Caco-2 (cell line): ENCODE measurements around the gene XPC. TPM values are rescaled to one million over a fixed set of nuclear protein-coding genes. Genes with fewer than 3 reads are reported as not detected.

ENCODE experiments used
- BruUV-seq: library from RNA; stranded (reverse); fragments of 400-500 nt; replicated peaks from 2 replicates; lab custom pipeline; 2021; lab: Mats Ljungman, UMichigan
- CTCF ChIA-PET: fragments of 300-600 bp; sonication (Branson Sonifier 250); formaldehyde crosslinking; loops from one replicate; lab custom pipeline; 2022; ENCODE audit warnings: antibody characterized with exemption; lab: Charles Lee
- POLR2A ChIA-PET: fragments of 300-600 bp; sonication (Branson Sonifier 250); formaldehyde crosslinking; loops from one replicate; lab custom pipeline; 2022; ENCODE audit warnings: antibody characterized with exemption; lab: Charles Lee
- DNase-seq, 2 experiments: peaks; one replicate each; pipeline versions ENCODE4 v3.0.0 to v3.0.0-alpha.2; 2020 to 2022
- H3K27me3 ChIP-seq: replicated peaks from 2 replicates; pipeline ENCODE4 v1.6.0; 2011; ENCODE audit warnings: low read length; ENCODE audit not compliant: control insufficient read depth, insufficient read depth
- H3K36me3 ChIP-seq: 2 replicates; pipeline ENCODE4 v1.5.1; 2011; ENCODE audit warnings: low read length; ENCODE audit not compliant: control insufficient read depth, insufficient read depth
- H3K4me1 ChIP-seq: fragments of 250-450 bp; sonication (Bioruptor Pico); 2 replicates; pipeline ENCODE4 v1.5.1; 2020; ENCODE audit warnings: mild to moderate bottlenecking
- H3K4me3 ChIP-seq: 2 replicates; pipeline ENCODE4 v1.5.1; 2011; ENCODE audit warnings: low read depth, mild to moderate bottlenecking, control low read depth, low read length
- H3K9me3 ChIP-seq: fragments of 250-450 bp; sonication (Bioruptor Pico); 2 replicates; pipeline ENCODE4 v1.5.1; 2020; ENCODE audit warnings: mild to moderate bottlenecking, moderate library complexity
- H3K27ac Mint-ChIP-seq: one replicate; pipeline ENCODE4 v1.8.0; 2022; ENCODE audit warnings: mixed read lengths; ENCODE audit not compliant: unreplicated experiment
- H3K27me3 Mint-ChIP-seq: one replicate; pipeline ENCODE4 v1.8.0; 2022; ENCODE audit warnings: mixed read lengths; ENCODE audit not compliant: insufficient read depth, unreplicated experiment
- H3K36me3 Mint-ChIP-seq: one replicate; pipeline ENCODE4 v1.8.0; 2022; ENCODE audit warnings: mild to moderate bottlenecking, mixed read lengths; ENCODE audit not compliant: insufficient read depth, unreplicated experiment
- H3K4me1 Mint-ChIP-seq: one replicate; pipeline ENCODE4 v1.8.0; 2022; ENCODE audit warnings: low read depth, mixed read lengths; ENCODE audit not compliant: unreplicated experiment
- H3K4me3 Mint-ChIP-seq: one replicate; pipeline ENCODE4 v1.8.0; 2022; ENCODE audit warnings: mild to moderate bottlenecking, moderate library complexity, mixed read lengths; ENCODE audit not compliant: unreplicated experiment
- H3K9me3 Mint-ChIP-seq: one replicate; pipeline ENCODE4 v1.8.0; 2022; ENCODE audit warnings: mixed read lengths; ENCODE audit not compliant: unreplicated experiment
- intact Hi-C: fragments of 100-400 bp; cut with micrococcal nuclease; formaldehyde crosslinking; loops from one replicate; pipeline ENCODE4 v1.10.0; 2022; ENCODE audit not compliant: unreplicated experiment
- total RNA-seq: library from RNA; stranded (reverse); gene quantifications from 2 replicates; pipeline ENCODE4 v1.2.3, GENCODE V29; 2022
- TF ChIP-seq, protein P1 (sequence below), 2 experiments: fragments of 200-600 bp in 1 of 2; IDR thresholded peaks; 1 replicate in 1 of 2; 2 replicates in 1 of 2; pipeline versions ENCODE4 v1.5.1 to v1.8.0; 2011 to 2022; ENCODE audit warnings: antibody characterized with exemption in 1 of 2, control low read depth in 1 of 2, inconsistent platforms in 1 of 2, low read depth in 1 of 2, low read length in 1 of 2, mild to moderate bottlenecking in 1 of 2, moderate library complexity in 1 of 2; ENCODE audit not compliant: insufficient read depth in 1 of 2, severe bottlenecking in 1 of 2, unreplicated experiment in 1 of 2

The XPC gene
- total RNA-seq, 1 experiment from 2014 or later = 31.0 TPM

DNA sequence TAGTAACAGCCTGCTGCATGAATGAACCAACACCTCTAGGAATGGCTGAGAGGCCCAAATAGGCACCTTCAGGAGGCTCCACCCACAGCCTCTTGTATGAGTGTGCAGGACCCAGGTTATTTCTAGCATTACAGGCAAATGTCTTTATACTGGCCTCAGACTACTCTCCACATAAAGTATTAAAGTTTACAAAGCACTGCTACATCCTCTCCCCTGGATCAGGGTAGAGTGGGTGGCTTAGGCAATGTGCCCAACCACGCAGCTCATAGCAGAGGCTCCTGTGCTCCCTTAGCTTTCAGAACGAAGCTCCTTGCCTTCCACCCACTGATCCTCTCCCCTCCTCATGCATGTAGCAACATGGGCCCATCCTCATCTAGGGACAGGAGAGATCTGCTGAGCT lies 37.3 kb downstream of the XPC start:
- ChIA-PET POLR2A (no interaction called here), CTCF (no interaction called here)
- Mint-ChIP-seq H3K27me3 (no peaks in the 10 kb centered on the region), H3K4me1 (peaks cover 14% of the 10 kb centered on the region), H3K4me3 (no peak overlapping the region), H3K36me3 (peaks cover 28% of the 10 kb centered on the region), H3K9me3 (no peaks in the 10 kb centered on the region), H3K27ac (no peak overlapping the region)
- intact Hi-C loops = no loop called here
- TF ChIP-seq, protein P1, sequence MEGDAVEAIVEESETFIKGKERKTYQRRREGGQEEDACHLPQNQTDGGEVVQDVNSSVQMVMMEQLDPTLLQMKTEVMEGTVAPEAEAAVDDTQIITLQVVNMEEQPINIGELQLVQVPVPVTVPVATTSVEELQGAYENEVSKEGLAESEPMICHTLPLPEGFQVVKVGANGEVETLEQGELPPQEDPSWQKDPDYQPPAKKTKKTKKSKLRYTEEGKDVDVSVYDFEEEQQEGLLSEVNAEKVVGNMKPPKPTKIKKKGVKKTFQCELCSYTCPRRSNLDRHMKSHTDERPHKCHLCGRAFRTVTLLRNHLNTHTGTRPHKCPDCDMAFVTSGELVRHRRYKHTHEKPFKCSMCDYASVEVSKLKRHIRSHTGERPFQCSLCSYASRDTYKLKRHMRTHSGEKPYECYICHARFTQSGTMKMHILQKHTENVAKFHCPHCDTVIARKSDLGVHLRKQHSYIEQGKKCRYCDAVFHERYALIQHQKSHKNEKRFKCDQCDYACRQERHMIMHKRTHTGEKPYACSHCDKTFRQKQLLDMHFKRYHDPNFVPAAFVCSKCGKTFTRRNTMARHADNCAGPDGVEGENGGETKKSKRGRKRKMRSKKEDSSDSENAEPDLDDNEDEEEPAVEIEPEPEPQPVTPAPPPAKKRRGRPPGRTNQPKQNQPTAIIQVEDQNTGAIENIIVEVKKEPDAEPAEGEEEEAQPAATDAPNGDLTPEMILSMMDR (IDR thresholded peaks at IDR 0.05; ENCODE audit: insufficient read depth in 1 of 2, low read depth in 1 of 2, low read length in 1 of 2, severe bottlenecking in 1 of 2, unreplicated experiment in 1 of 2) = no peak
- no peak overlapping the region for H3K4me3 ChIP-seq
- peaks cover 26% of the 10 kb centered on the region for H3K4me1 ChIP-seq
- peaks cover 2% of the 10 kb centered on the region; the same call in 1 of the 2 replicates for H3K36me3 ChIP-seq
- no peaks in the 10 kb centered on the region for H3K9me3 ChIP-seq
- no TSS peak for BruUV-seq
- H3K27me3 ChIP-seq = no peaks in the 10 kb centered on the region
- DNase-seq = peak in 1 of 2 experiments; percentile 4

DNA sequence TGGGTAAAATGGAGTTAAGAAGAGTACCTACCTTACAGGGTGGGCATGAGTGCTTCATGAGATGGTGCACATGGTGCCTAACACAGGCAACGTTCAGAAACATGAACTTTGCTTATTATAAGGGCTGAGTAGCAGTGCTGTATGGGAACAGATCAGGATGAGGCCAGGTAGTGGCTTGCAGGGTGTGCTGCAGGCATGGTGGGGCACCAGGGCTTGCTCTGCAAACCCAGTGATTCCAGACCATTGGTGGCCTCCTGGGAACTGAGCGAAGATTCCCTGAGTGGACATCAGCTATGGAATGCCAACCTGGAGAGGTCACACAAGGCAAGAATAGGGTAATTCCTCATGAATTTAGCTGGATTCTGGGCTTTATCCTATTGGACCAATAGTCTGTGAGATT lies 37.7 kb downstream of the XPC start:
- H3K4me1 ChIP-seq = peaks cover 26% of the 10 kb centered on the region
- Mint-ChIP-seq H3K4me3 (no peak overlapping the region), H3K27me3 (no peaks in the 10 kb centered on the region), H3K4me1 (peaks cover 14% of the 10 kb centered on the region), H3K27ac (no peak overlapping the region), H3K9me3 (no peaks in the 10 kb centered on the region), H3K36me3 (peaks cover 28% of the 10 kb centered on the region)
- TF ChIP-seq, protein P1 (IDR thresholded peaks at IDR 0.05; ENCODE audit: insufficient read depth in 1 of 2, low read depth in 1 of 2, low read length in 1 of 2, severe bottlenecking in 1 of 2, unreplicated experiment in 1 of 2) = no peak
- no peak overlapping the region for H3K4me3 ChIP-seq
- DNase-seq = no peak
- intact Hi-C loops = no loop called here
- H3K9me3 ChIP-seq = no peaks in the 10 kb centered on the region
- no TSS peak for BruUV-seq
- H3K36me3 ChIP-seq = peaks cover 2% of the 10 kb centered on the region; the same call in 1 of the 2 replicates
- CTCF ChIA-PET = no interaction called here
- H3K27me3 ChIP-seq = no peaks in the 10 kb centered on the region
- POLR2A ChIA-PET = no interaction called here

DNA sequence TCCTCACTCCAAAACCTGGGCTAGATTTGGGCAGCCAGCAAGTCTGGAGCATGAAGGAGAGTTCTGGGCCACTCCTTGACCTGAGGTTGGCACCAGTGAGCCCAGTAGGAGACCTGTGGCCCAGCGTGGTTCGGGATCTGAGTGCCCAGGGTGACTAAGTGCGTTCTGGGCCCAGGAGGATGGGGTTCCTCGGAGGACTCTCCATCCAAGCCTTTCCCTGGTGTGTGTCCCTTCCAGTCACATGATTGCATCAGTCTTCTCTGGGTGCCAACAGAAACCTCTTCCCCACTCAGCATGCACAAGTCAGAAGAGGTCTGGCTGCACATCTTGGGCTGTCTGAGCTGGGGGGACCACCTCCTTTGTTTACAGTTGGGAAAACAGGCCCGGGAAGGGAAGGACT lies 38.6 kb downstream of the XPC start:
- Histone ChIP-seq H3K4me3 (no peak overlapping the region), H3K36me3 (peaks cover 3% of the 10 kb centered on the region; the same call in 1 of the 2 replicates), H3K4me1 (peaks cover 20% of the 10 kb centered on the region), H3K27me3 (no peaks in the 10 kb centered on the region), H3K9me3 (no peaks in the 10 kb centered on the region)
- DNase-seq = peak in 1 of 2 experiments; percentile 6
- H3K4me3 Mint-ChIP-seq = no peak overlapping the region
- BruUV-seq = no TSS peak
- POLR2A ChIA-PET = no interaction called here
- CTCF ChIA-PET = no interaction called here
- H3K27me3 Mint-ChIP-seq = no peaks in the 10 kb centered on the region
- TF ChIP-seq, protein P1 (IDR thresholded peaks at IDR 0.05; ENCODE audit: insufficient read depth in 1 of 2, low read depth in 1 of 2, low read length in 1 of 2, severe bottlenecking in 1 of 2, unreplicated experiment in 1 of 2) = no peak
- H3K27ac Mint-ChIP-seq = no peak overlapping the region
- peaks cover 24% of the 10 kb centered on the region for H3K36me3 Mint-ChIP-seq
- intact Hi-C loops = no loop called here
- peaks cover 7% of the 10 kb centered on the region for H3K4me1 Mint-ChIP-seq
- H3K9me3 Mint-ChIP-seq = no peaks in the 10 kb centered on the region
